ENCODE measurements around the gene CELF4. TPM values are rescaled to one million over a fixed set of nuclear protein-coding genes. Genes with fewer than 3 reads are reported as not detected.
A peak's percentile ranks its signal among the peaks of the same experiment; 100 is the strongest.

The CELF4 gene
- polyA plus RNA-seq, 1 experiment = not detected

- CTCF ChIA-PET = interaction anchor here (0.7 to 3.3 kb wide), 12 partner anchors 9 to 133 kb away, joined by 3 to 30 read pairs (median 4); no protein-coding TSS in a partner anchor
Measured at GRCh38 chr18:37476611-37477295, 88.8 kb downstream of the CELF4 start.

GRCh38 chr18:37476182-37476581, 89.4 kb downstream of the CELF4 start:
- ChIA-PET CTCF (interaction anchor here (0.7 to 3.3 kb wide), 9 partner anchors 9 to 133 kb away, joined by 3 to 30 read pairs (median 4); no protein-coding TSS in a partner anchor), POLR2A (no interaction called here)
- no peak overlapping the region for H3K4me3 ChIP-seq (ENCODE audit: low read depth, low read length)
- no peaks in the 10 kb centered on the region for H3K36me3 ChIP-seq (ENCODE audit: control insufficient read depth, insufficient read depth, low read length)
- peak; percentile 73 for TF ChIP-seq CTCF (IDR thresholded peaks at IDR 0.05; ENCODE audit: insufficient read depth, low read depth, low read length)
- DNase-seq (ENCODE audit: low read depth) = no peak
- H3K27me3 ChIP-seq (ENCODE audit: control insufficient read depth, insufficient read depth, low read length) = peaks cover 5% of the 10 kb centered on the region

More at GRCh38 chr18:37476611-37477295, 88.8 kb downstream of the CELF4 start:
- no peak for TF ChIP-seq CTCF (IDR thresholded peaks at IDR 0.05; ENCODE audit: insufficient read depth, low read depth, low read length)
- no peaks in the 10 kb centered on the region for H3K36me3 ChIP-seq (ENCODE audit: control insufficient read depth, insufficient read depth, low read length)
- POLR2A ChIA-PET = no interaction called here
- DNase-seq (ENCODE audit: low read depth) = no peak
- peaks cover 5% of the 10 kb centered on the region for H3K27me3 ChIP-seq (ENCODE audit: control insufficient read depth, insufficient read depth, low read length)
- H3K4me3 ChIP-seq (ENCODE audit: low read depth, low read length) = no peak overlapping the region

- ChIA-PET POLR2A (no interaction called here), CTCF (interaction anchor here (1.4 to 5.4 kb wide), 7 partner anchors 11 to 130 kb away, joined by 3 to 37 read pairs (median 9); no protein-coding TSS in a partner anchor)
- no peak for TF ChIP-seq CTCF (IDR thresholded peaks at IDR 0.05; ENCODE audit: insufficient read depth, low read depth, low read length)
- no peaks in the 10 kb centered on the region for H3K36me3 ChIP-seq (ENCODE audit: control insufficient read depth, insufficient read depth, low read length)
- H3K27me3 ChIP-seq (ENCODE audit: control insufficient read depth, insufficient read depth, low read length) = peaks cover 5% of the 10 kb centered on the region
- no peak overlapping the region for H3K4me3 ChIP-seq (ENCODE audit: low read depth, low read length)
- DNase-seq (ENCODE audit: low read depth) = no peak
Measured at GRCh38 chr18:37473195-37473840, 92.3 kb downstream of the CELF4 start.

GRCh38 chr18:37471637-37472036, 94.0 kb downstream of the CELF4 start:
- TF ChIP-seq CTCF (IDR thresholded peaks at IDR 0.05; ENCODE audit: insufficient read depth, low read depth, low read length) = no peak
- ChIA-PET POLR2A (no interaction called here), CTCF (interaction anchor here (5.4 kb wide), 1 partner anchor 86 kb away, joined by 37 read pairs; no protein-coding TSS in a partner anchor)
- no peak for DNase-seq (ENCODE audit: low read depth)
- no peak overlapping the region for H3K4me3 ChIP-seq (ENCODE audit: low read depth, low read length)
- H3K27me3 ChIP-seq (ENCODE audit: control insufficient read depth, insufficient read depth, low read length) = peaks cover 5% of the 10 kb centered on the region
- no peaks in the 10 kb centered on the region for H3K36me3 ChIP-seq (ENCODE audit: control insufficient read depth, insufficient read depth, low read length)

GRCh38 chr18:37470986-37471385, 94.6 kb downstream of the CELF4 start:
- no peak for TF ChIP-seq CTCF (IDR thresholded peaks at IDR 0.05; ENCODE audit: insufficient read depth, low read depth, low read length)
- H3K36me3 ChIP-seq (ENCODE audit: control insufficient read depth, insufficient read depth, low read length) = no peaks in the 10 kb centered on the region
- CTCF ChIA-PET = interaction anchor here (5.4 kb wide), 1 partner anchor 85 kb away, joined by 37 read pairs; no protein-coding TSS in a partner anchor
- POLR2A ChIA-PET = no interaction called here
- no peak overlapping the region for H3K4me3 ChIP-seq (ENCODE audit: low read depth, low read length)
- DNase-seq (ENCODE audit: low read depth) = no peak
- peaks cover 5% of the 10 kb centered on the region for H3K27me3 ChIP-seq (ENCODE audit: control insufficient read depth, insufficient read depth, low read length)
